Measurements from ENCODE around the gene CLDN10. TPM values are rescaled to one million over a fixed set of nuclear protein-coding genes. Genes with fewer than 3 reads are reported as not detected.

Gene CLDN10, protein sequence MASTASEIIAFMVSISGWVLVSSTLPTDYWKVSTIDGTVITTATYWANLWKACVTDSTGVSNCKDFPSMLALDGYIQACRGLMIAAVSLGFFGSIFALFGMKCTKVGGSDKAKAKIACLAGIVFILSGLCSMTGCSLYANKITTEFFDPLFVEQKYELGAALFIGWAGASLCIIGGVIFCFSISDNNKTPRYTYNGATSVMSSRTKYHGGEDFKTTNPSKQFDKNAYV
- not detected in 3 replicates for total RNA-seq
- long read RNA-seq: 0 reads

DNA sequence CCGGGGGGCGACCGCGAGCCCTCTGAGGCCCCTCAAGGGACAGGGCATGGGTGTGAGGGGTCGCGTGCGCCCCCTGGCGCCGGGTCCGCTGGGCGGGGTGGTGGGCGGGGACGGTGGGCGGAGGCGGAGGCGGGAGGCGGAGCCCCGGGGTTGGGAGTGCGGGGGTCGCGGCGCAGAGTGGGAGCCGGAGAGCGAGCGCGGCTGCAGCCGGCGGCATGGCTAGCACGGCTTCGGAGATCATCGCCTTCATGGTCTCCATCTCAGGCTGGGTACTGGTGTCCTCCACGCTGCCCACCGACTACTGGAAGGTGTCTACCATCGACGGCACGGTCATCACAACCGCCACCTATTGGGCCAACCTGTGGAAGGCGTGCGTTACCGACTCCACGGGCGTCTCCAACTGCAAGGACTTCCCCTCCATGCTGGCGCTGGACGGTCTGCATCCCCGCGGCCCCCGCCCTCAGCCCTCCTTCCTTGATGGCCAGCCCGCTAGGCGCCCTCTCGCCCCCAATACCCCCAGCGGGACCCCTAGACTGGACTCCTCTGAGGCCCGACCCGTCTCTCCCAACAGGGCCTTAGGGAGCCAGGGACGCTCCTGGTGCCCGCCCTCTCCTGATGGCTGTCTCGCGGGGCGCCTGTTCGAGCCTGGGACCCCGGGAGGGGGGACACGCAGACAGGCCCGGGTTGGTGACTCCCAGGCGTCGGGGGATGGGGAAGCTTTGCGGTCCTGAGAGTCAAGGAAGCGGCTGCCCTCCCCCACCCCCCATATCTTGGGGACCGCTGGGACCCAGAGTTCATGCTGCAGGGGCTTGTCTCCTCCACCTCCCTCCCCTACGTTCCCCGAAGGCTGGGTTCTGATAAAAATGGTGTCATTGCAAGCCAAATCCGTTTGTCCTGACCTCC is at the start of gene CLDN10:
CLDN10 (plus strand) TSS at position 182 of the 903 bp plus-strand sequence; CDS start at position 216, 34 bp downstream.
- H3K9me3 Mint-ChIP-seq (ENCODE audit: low read depth): peaks cover 5% of the 10 kb centered on the region
- peak within 1 kb of the TSS; percentile 50 for H3K4me3 Mint-ChIP-seq (ENCODE audit: unreplicated experiment)
- H3K36me3 Mint-ChIP-seq (ENCODE audit: low read depth): peaks cover 4% of the 10 kb centered on the region
- no peak for DNase-seq (ENCODE audit: low spot score)
- no peak within 1 kb of the TSS for H3K27ac Mint-ChIP-seq (ENCODE audit: unreplicated experiment)
- peaks cover 59% of the 10 kb centered on the region for H3K27me3 Mint-ChIP-seq (ENCODE audit: low read depth)
- TF ChIP-seq, protein P1, sequence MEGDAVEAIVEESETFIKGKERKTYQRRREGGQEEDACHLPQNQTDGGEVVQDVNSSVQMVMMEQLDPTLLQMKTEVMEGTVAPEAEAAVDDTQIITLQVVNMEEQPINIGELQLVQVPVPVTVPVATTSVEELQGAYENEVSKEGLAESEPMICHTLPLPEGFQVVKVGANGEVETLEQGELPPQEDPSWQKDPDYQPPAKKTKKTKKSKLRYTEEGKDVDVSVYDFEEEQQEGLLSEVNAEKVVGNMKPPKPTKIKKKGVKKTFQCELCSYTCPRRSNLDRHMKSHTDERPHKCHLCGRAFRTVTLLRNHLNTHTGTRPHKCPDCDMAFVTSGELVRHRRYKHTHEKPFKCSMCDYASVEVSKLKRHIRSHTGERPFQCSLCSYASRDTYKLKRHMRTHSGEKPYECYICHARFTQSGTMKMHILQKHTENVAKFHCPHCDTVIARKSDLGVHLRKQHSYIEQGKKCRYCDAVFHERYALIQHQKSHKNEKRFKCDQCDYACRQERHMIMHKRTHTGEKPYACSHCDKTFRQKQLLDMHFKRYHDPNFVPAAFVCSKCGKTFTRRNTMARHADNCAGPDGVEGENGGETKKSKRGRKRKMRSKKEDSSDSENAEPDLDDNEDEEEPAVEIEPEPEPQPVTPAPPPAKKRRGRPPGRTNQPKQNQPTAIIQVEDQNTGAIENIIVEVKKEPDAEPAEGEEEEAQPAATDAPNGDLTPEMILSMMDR (IDR thresholded peaks at IDR 0.05): peak; percentile 59
- H3K4me1 Mint-ChIP-seq (ENCODE audit: low read depth): peaks cover 8% of the 10 kb centered on the region

DNA sequence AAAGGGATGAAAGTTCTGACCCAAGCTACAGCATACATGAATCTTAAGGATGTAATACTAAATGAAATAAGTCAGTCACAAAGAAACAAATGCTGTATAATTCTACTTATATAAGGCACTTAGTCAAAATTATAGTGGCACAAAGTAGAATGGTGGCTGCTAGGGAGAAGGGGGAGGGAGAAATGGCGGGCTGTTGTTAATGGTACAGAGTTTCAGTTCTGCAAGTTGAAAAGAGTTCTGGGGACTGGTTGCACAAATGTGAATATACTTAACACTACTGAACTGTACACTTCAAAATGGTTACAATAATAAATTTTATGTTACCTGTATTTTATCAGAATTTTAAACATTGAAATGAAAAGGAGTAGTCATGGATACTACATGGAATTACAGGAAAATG is 48.9 kb upstream of the CLDN10 start:
- DNase-seq (ENCODE audit: low spot score): no peak
- Mint-ChIP-seq H3K27ac (ENCODE audit: unreplicated experiment) (no peak overlapping the region), H3K27me3 (ENCODE audit: low read depth) (peaks cover 5% of the 10 kb centered on the region), H3K9me3 (ENCODE audit: low read depth) (peaks cover 16% of the 10 kb centered on the region), H3K4me3 (ENCODE audit: unreplicated experiment) (no peak overlapping the region), H3K4me1 (ENCODE audit: low read depth) (peaks cover 6% of the 10 kb centered on the region), H3K36me3 (ENCODE audit: low read depth) (no peaks in the 10 kb centered on the region)
- TF ChIP-seq, protein P1 (IDR thresholded peaks at IDR 0.05): no peak

- Mint-ChIP-seq H3K4me3 (ENCODE audit: unreplicated experiment) (no peak overlapping the region), H3K9me3 (ENCODE audit: low read depth) (peaks cover 14% of the 10 kb centered on the region), H3K27ac (ENCODE audit: unreplicated experiment) (no peak overlapping the region), H3K27me3 (ENCODE audit: low read depth) (peaks cover 5% of the 10 kb centered on the region), H3K36me3 (ENCODE audit: low read depth) (no peaks in the 10 kb centered on the region), H3K4me1 (ENCODE audit: low read depth) (peaks cover 6% of the 10 kb centered on the region)
- TF ChIP-seq, protein P1 (IDR thresholded peaks at IDR 0.05): no peak
- no peak for DNase-seq (ENCODE audit: low spot score)
Observed at GRCh38 chr13:95505265-95505664, 47.3 kb upstream of the CLDN10 start.

DNA sequence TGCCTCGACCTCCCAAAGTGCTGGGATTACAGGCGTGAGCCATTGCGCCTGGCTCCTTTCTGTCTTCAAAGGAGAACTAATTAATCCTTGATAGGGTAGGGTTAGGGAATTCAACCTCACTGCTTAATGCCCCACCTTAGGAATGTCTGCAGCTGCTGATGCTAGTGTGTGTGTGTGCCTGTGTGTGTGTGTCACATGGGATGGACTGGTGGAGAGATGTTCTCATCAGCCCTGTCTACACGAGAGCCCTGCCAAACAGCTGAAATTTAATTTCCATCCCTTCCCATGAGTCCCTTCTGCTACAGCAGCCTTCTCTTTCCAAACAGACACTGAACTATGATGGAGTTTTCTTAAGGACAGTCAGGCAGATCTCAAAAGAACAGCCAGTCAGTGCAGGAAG is 46.5 kb upstream of the CLDN10 start:
- no peak for DNase-seq (ENCODE audit: low spot score)
- Mint-ChIP-seq H3K4me1 (ENCODE audit: low read depth) (peaks cover 6% of the 10 kb centered on the region), H3K27me3 (ENCODE audit: low read depth) (peaks cover 5% of the 10 kb centered on the region), H3K27ac (ENCODE audit: unreplicated experiment) (no peak overlapping the region), H3K4me3 (ENCODE audit: unreplicated experiment) (no peak overlapping the region), H3K36me3 (ENCODE audit: low read depth) (no peaks in the 10 kb centered on the region), H3K9me3 (ENCODE audit: low read depth) (peaks cover 9% of the 10 kb centered on the region)
- TF ChIP-seq, protein P1 (IDR thresholded peaks at IDR 0.05): no peak

- TF ChIP-seq, protein P1 (IDR thresholded peaks at IDR 0.05): no peak
- no peaks in the 10 kb centered on the region for H3K36me3 Mint-ChIP-seq (ENCODE audit: low read depth)
- H3K4me1 Mint-ChIP-seq (ENCODE audit: low read depth): peaks cover 6% of the 10 kb centered on the region
- H3K27me3 Mint-ChIP-seq (ENCODE audit: low read depth): peaks cover 5% of the 10 kb centered on the region
- no peaks in the 10 kb centered on the region for H3K9me3 Mint-ChIP-seq (ENCODE audit: low read depth)
- DNase-seq (ENCODE audit: low spot score): no peak
- H3K4me3 Mint-ChIP-seq (ENCODE audit: unreplicated experiment): no peak overlapping the region
- no peak overlapping the region for H3K27ac Mint-ChIP-seq (ENCODE audit: unreplicated experiment)
Observed at GRCh38 chr13:95507991-95508390, 44.5 kb upstream of the CLDN10 start.
